ENCODE measurements around the gene ATP5F1E.

The ATP5F1E gene

GRCh38 chr20:59002874-59003399 lies 29.2 kb downstream of the ATP5F1E start:
- no peak overlapping the region for H3K4me3 ChIP-seq (replicated peaks; ENCODE audit: low read depth, low read length)
- TF ChIP-seq, protein P1, sequence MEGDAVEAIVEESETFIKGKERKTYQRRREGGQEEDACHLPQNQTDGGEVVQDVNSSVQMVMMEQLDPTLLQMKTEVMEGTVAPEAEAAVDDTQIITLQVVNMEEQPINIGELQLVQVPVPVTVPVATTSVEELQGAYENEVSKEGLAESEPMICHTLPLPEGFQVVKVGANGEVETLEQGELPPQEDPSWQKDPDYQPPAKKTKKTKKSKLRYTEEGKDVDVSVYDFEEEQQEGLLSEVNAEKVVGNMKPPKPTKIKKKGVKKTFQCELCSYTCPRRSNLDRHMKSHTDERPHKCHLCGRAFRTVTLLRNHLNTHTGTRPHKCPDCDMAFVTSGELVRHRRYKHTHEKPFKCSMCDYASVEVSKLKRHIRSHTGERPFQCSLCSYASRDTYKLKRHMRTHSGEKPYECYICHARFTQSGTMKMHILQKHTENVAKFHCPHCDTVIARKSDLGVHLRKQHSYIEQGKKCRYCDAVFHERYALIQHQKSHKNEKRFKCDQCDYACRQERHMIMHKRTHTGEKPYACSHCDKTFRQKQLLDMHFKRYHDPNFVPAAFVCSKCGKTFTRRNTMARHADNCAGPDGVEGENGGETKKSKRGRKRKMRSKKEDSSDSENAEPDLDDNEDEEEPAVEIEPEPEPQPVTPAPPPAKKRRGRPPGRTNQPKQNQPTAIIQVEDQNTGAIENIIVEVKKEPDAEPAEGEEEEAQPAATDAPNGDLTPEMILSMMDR (IDR thresholded peaks at IDR 0.05; ENCODE audit: low read length, missing control alignments): no peak
- no peak for DNase-seq (ENCODE audit: low read depth)

GRCh38 chr20:59002388-59002787 lies 29.7 kb downstream of the ATP5F1E start:
- TF ChIP-seq, protein P1 (IDR thresholded peaks at IDR 0.05; ENCODE audit: low read length, missing control alignments): no peak
- H3K4me3 ChIP-seq (replicated peaks; ENCODE audit: low read depth, low read length): no peak overlapping the region
- no peak for DNase-seq (ENCODE audit: low read depth)

- no peak for DNase-seq (ENCODE audit: low read depth)
- TF ChIP-seq, protein P1 (IDR thresholded peaks at IDR 0.05; ENCODE audit: low read length, missing control alignments): no peak
- no peak overlapping the region for H3K4me3 ChIP-seq (replicated peaks; ENCODE audit: low read depth, low read length)
Observed at GRCh38 chr20:59001449-59002171, 30.5 kb downstream of the ATP5F1E start.

GRCh38 chr20:59001068-59001448 lies 31.1 kb downstream of the ATP5F1E start:
- no peak overlapping the region for H3K4me3 ChIP-seq (replicated peaks; ENCODE audit: low read depth, low read length)
- no peak for DNase-seq (ENCODE audit: low read depth)
- TF ChIP-seq, protein P1 (IDR thresholded peaks at IDR 0.05; ENCODE audit: low read length, missing control alignments): no peak

DNA sequence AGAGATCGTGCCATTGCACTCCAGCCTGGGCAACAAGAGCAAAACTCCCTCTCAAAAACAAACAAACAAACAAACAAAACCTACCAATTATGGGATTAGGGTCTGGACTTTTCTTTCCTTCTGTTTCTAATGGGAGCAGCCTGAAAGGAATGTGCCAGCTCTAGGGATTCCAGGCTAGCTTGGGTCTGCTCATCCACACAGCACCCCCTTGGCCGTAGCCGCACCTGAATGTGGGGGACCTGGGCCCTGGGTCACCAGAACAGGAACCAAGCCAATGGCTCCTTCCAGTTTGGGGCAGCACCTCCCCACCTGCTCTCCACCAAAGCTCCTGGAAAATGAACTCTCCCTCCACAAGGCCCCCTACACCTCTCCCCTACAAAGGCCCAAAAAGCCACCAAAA lies 31.8 kb downstream of the ATP5F1E start:
- DNase-seq (ENCODE audit: low read depth): no peak
- no peak overlapping the region for H3K4me3 ChIP-seq (replicated peaks; ENCODE audit: low read depth, low read length)
- TF ChIP-seq, protein P1 (IDR thresholded peaks at IDR 0.05; ENCODE audit: low read length, missing control alignments): no peak

DNA sequence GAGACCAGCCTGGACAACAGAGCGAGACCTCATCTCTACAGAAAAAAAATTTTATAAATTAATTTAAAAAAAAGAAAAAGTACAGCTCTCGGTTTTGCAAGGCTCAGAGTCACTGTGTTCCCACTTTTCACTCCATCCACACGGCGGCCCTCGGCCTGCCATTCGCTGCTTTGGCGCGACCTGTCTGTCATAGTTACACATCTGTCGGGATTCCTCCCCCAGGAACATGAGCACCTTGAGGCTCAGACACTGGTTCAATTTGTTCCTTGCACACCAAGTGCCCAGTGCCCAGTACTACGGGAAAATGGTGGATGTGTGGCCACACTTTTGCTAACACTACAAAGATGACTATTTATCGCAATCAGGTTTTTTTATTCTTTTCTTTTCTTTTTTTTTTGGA lies 33.5 kb downstream of the ATP5F1E start:
- no peak for DNase-seq (ENCODE audit: low read depth)

More for the DNA sequence above, 33.5 kb downstream of the ATP5F1E start:
- H3K4me3 ChIP-seq (replicated peaks; ENCODE audit: low read depth, low read length): no peak overlapping the region
- TF ChIP-seq, protein P1 (IDR thresholded peaks at IDR 0.05; ENCODE audit: low read length, missing control alignments): no peak
